ENCODE measurements around the gene MACROD1.
A peak's percentile ranks its signal among the peaks of the same experiment; 100 is the strongest.

MACROD1 gene

GRCh38 chr11:64067230-64067993, 98.5 kb downstream of the MACROD1 start:
- Histone ChIP-seq H3K27me3 (replicated peaks; ENCODE audit: control insufficient read depth, insufficient read depth, low read length, poor library complexity, severe bottlenecking) (no peaks in the 10 kb centered on the region), H3K27ac (ENCODE audit: insufficient read depth, low read length, poor library complexity, severe bottlenecking) (no peak overlapping the region), H3K36me3 (ENCODE audit: control insufficient read depth, insufficient read depth, low read length) (no peaks in the 10 kb centered on the region), H3K9me3 (ENCODE audit: control insufficient read depth, low read length) (no peaks in the 10 kb centered on the region), H3K4me3 (ENCODE audit: insufficient read depth, low read depth, low read length, poor library complexity, severe bottlenecking) (no peak overlapping the region), H3K4me1 (ENCODE audit: control insufficient read depth, insufficient read depth, low read length, poor library complexity, severe bottlenecking) (no peaks in the 10 kb centered on the region)
- DNase-seq = no peak

GRCh38 chr11:64065712-64066111, 100.2 kb downstream of the MACROD1 start:
- Histone ChIP-seq H3K27me3 (replicated peaks; ENCODE audit: control insufficient read depth, insufficient read depth, low read length, poor library complexity, severe bottlenecking) (no peaks in the 10 kb centered on the region), H3K9me3 (ENCODE audit: control insufficient read depth, low read length) (no peaks in the 10 kb centered on the region), H3K4me3 (ENCODE audit: insufficient read depth, low read depth, low read length, poor library complexity, severe bottlenecking) (no peak overlapping the region), H3K27ac (ENCODE audit: insufficient read depth, low read length, poor library complexity, severe bottlenecking) (no peak overlapping the region), H3K4me1 (ENCODE audit: control insufficient read depth, insufficient read depth, low read length, poor library complexity, severe bottlenecking) (peaks cover 6% of the 10 kb centered on the region), H3K36me3 (ENCODE audit: control insufficient read depth, insufficient read depth, low read length) (no peaks in the 10 kb centered on the region)
- no peak for DNase-seq

DNA sequence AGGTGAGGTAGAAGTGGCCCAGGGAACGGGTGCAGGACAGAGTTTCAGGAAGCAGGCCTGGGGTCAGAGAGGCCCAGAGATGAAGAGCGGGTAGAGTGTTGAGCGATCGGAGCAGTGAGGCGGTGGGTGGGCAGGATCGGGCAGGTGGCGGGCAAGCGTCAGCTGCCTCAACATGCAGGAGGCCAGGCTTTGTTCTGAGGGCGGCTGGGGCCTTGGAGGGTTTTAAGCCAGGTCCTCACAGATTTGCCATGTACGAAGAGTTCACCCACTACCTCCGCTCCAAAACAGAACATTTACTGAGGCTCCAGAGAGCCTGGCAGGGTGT, 100.8 kb downstream of the MACROD1 start:
- H3K36me3 ChIP-seq (ENCODE audit: control insufficient read depth, insufficient read depth, low read length) = no peaks in the 10 kb centered on the region
- peaks cover under 1% of the 10 kb centered on the region for H3K27me3 ChIP-seq (replicated peaks; ENCODE audit: control insufficient read depth, insufficient read depth, low read length, poor library complexity, severe bottlenecking)
- no peak for DNase-seq
- peaks cover 6% of the 10 kb centered on the region for H3K4me1 ChIP-seq (ENCODE audit: control insufficient read depth, insufficient read depth, low read length, poor library complexity, severe bottlenecking)
- no peak overlapping the region for H3K27ac ChIP-seq (ENCODE audit: insufficient read depth, low read length, poor library complexity, severe bottlenecking)
- H3K4me3 ChIP-seq (ENCODE audit: insufficient read depth, low read depth, low read length, poor library complexity, severe bottlenecking) = no peak overlapping the region
- H3K9me3 ChIP-seq (ENCODE audit: control insufficient read depth, low read length) = no peaks in the 10 kb centered on the region

DNA sequence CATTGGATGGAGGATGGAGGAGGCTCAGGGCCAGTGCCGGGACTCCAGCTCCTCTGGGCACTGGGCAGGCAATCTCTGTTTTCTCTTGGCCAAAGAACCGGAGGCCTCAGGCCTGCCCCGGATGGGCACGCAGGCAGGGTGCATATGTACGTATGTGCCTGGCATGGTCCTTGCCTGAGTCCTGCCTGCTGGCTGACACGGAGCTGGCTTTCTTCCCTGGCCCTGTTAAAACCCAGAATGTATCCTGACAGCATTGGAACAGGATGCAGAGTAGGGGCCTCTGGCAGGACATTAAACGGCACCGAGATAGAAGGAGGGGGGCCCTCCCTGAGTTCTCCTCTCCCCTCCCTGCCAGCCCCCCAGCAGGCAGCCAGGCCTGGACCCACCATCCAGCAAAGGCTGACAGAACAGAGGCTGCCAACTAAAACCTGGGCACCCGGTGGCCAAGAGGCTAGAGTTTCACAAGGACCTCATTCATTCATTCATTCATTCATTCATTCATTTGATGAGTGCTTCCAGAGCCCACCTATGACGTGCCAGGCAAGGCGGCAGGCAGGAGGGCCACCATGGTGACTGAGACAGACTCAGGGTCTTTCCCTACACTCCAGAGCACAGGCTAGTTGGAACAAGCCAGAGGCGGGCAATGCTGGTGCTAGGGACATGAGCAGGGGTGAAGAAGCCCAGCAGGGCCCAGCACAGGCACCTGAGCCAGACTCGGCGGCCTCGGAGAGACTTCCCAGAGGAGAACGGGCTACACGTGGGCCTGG, 101.4 kb downstream of the MACROD1 start:
- Histone ChIP-seq H3K27me3 (replicated peaks; ENCODE audit: control insufficient read depth, insufficient read depth, low read length, poor library complexity, severe bottlenecking) (peaks cover 4% of the 10 kb centered on the region), H3K9me3 (ENCODE audit: control insufficient read depth, low read length) (no peaks in the 10 kb centered on the region), H3K27ac (ENCODE audit: insufficient read depth, low read length, poor library complexity, severe bottlenecking) (no peak overlapping the region), H3K4me1 (ENCODE audit: control insufficient read depth, insufficient read depth, low read length, poor library complexity, severe bottlenecking) (peaks cover 6% of the 10 kb centered on the region), H3K36me3 (ENCODE audit: control insufficient read depth, insufficient read depth, low read length) (no peaks in the 10 kb centered on the region), H3K4me3 (ENCODE audit: insufficient read depth, low read depth, low read length, poor library complexity, severe bottlenecking) (no peak overlapping the region)
- no peak for DNase-seq

DNA sequence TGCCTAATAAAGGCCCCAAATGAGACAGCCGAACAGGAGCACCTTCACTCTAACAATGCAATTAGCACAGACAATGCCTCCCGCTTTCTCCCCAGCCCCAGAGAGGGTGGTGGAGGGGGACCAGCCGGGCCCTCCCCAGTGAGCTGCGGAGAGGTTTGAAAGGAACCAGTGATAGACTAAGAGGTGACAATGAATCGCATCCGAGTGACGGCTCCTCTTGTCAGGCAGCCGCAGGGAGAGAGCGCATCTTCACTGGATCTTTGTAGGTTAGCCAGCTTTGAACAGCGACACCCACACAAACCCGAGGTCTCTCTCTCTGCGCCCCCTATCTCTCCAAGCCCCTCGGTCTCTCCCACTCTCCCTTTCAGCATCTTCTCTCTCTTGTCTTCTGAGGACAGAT, 102.1 kb downstream of the MACROD1 start:
- Histone ChIP-seq H3K4me3 (ENCODE audit: insufficient read depth, low read depth, low read length, poor library complexity, severe bottlenecking) (no peak overlapping the region), H3K36me3 (ENCODE audit: control insufficient read depth, insufficient read depth, low read length) (no peaks in the 10 kb centered on the region), H3K4me1 (ENCODE audit: control insufficient read depth, insufficient read depth, low read length, poor library complexity, severe bottlenecking) (peaks cover 6% of the 10 kb centered on the region), H3K27me3 (replicated peaks; ENCODE audit: control insufficient read depth, insufficient read depth, low read length, poor library complexity, severe bottlenecking) (peaks cover 4% of the 10 kb centered on the region), H3K27ac (ENCODE audit: insufficient read depth, low read length, poor library complexity, severe bottlenecking) (no peak overlapping the region), H3K9me3 (ENCODE audit: control insufficient read depth, low read length) (no peaks in the 10 kb centered on the region)
- DNase-seq = no peak

- DNase-seq = no peak
- Histone ChIP-seq H3K4me3 (ENCODE audit: insufficient read depth, low read depth, low read length, poor library complexity, severe bottlenecking) (no peak overlapping the region), H3K9me3 (ENCODE audit: control insufficient read depth, low read length) (no peaks in the 10 kb centered on the region), H3K27me3 (replicated peaks; ENCODE audit: control insufficient read depth, insufficient read depth, low read length, poor library complexity, severe bottlenecking) (peaks cover 4% of the 10 kb centered on the region), H3K4me1 (ENCODE audit: control insufficient read depth, insufficient read depth, low read length, poor library complexity, severe bottlenecking) (peaks cover 6% of the 10 kb centered on the region), H3K36me3 (ENCODE audit: control insufficient read depth, insufficient read depth, low read length) (no peaks in the 10 kb centered on the region), H3K27ac (ENCODE audit: insufficient read depth, low read length, poor library complexity, severe bottlenecking) (no peak overlapping the region)
These were observed 103.5 kb downstream of the MACROD1 start for GRCh38 chr11:64062185-64063039.

- Histone ChIP-seq H3K9me3 (ENCODE audit: control insufficient read depth, low read length) (no peaks in the 10 kb centered on the region), H3K27ac (ENCODE audit: insufficient read depth, low read length, poor library complexity, severe bottlenecking) (no peak overlapping the region), H3K4me3 (ENCODE audit: insufficient read depth, low read depth, low read length, poor library complexity, severe bottlenecking) (peak overlapping the region; percentile 51), H3K4me1 (ENCODE audit: control insufficient read depth, insufficient read depth, low read length, poor library complexity, severe bottlenecking) (peaks cover 6% of the 10 kb centered on the region), H3K27me3 (replicated peaks; ENCODE audit: control insufficient read depth, insufficient read depth, low read length, poor library complexity, severe bottlenecking) (peaks cover 4% of the 10 kb centered on the region), H3K36me3 (ENCODE audit: control insufficient read depth, insufficient read depth, low read length) (no peaks in the 10 kb centered on the region)
- peak in 2 of 3 donors; percentile 30 to 43 for DNase-seq
These were observed 105.0 kb downstream of the MACROD1 start for GRCh38 chr11:64060861-64061444.

DNA sequence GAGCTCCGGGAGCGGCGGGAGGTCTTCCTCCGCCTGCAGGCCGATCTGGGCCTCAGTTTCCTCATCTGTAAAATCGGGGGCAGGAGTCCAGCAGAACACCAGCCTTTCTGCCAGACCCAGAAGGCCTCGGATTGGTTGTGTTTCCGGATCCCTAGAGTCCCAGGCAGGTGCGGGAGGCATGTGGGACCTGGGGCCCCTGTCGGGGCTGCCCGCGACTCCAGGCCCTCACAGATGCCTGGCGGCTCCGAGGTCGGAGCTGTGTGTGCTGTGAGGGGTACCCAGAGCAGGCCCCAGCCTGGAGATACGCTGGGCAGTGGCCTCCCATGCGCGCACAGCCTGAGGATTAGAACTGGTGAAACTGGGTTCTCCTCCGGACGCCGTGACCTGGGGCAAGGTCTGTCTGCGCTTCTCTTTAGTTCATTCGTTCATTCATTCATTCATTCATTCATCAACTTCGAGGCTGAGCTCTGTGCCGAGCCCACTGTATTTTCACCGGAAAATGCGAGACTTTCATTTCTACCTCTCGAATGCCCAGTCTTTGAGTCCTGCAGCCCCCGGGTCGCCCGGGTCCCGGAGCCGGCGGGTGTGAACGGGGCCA, 105.6 kb downstream of the MACROD1 start:
- Histone ChIP-seq H3K36me3 (ENCODE audit: control insufficient read depth, insufficient read depth, low read length) (no peaks in the 10 kb centered on the region), H3K27me3 (replicated peaks; ENCODE audit: control insufficient read depth, insufficient read depth, low read length, poor library complexity, severe bottlenecking) (peaks cover 4% of the 10 kb centered on the region), H3K9me3 (ENCODE audit: control insufficient read depth, low read length) (no peaks in the 10 kb centered on the region), H3K4me1 (ENCODE audit: control insufficient read depth, insufficient read depth, low read length, poor library complexity, severe bottlenecking) (peaks cover 6% of the 10 kb centered on the region), H3K27ac (ENCODE audit: insufficient read depth, low read length, poor library complexity, severe bottlenecking) (no peak overlapping the region), H3K4me3 (ENCODE audit: insufficient read depth, low read depth, low read length, poor library complexity, severe bottlenecking) (peak overlapping the region; percentile 51)
- no peak for DNase-seq

GRCh38 chr11:64059339-64060140, 106.4 kb downstream of the MACROD1 start:
- H3K9me3 ChIP-seq (ENCODE audit: control insufficient read depth, low read length) = no peaks in the 10 kb centered on the region
- H3K27me3 ChIP-seq (replicated peaks; ENCODE audit: control insufficient read depth, insufficient read depth, low read length, poor library complexity, severe bottlenecking) = peaks cover 4% of the 10 kb centered on the region
- H3K4me1 ChIP-seq (ENCODE audit: control insufficient read depth, insufficient read depth, low read length, poor library complexity, severe bottlenecking) = peaks cover 6% of the 10 kb centered on the region
- no peak overlapping the region for H3K27ac ChIP-seq (ENCODE audit: insufficient read depth, low read length, poor library complexity, severe bottlenecking)
- no peak overlapping the region for H3K4me3 ChIP-seq (ENCODE audit: insufficient read depth, low read depth, low read length, poor library complexity, severe bottlenecking)
- no peak for DNase-seq
- no peaks in the 10 kb centered on the region for H3K36me3 ChIP-seq (ENCODE audit: control insufficient read depth, insufficient read depth, low read length)

Data from effector memory CD4-positive, alpha-beta T cell (primary cell).